ENCODE data around the gene PRR23E.

DNA sequence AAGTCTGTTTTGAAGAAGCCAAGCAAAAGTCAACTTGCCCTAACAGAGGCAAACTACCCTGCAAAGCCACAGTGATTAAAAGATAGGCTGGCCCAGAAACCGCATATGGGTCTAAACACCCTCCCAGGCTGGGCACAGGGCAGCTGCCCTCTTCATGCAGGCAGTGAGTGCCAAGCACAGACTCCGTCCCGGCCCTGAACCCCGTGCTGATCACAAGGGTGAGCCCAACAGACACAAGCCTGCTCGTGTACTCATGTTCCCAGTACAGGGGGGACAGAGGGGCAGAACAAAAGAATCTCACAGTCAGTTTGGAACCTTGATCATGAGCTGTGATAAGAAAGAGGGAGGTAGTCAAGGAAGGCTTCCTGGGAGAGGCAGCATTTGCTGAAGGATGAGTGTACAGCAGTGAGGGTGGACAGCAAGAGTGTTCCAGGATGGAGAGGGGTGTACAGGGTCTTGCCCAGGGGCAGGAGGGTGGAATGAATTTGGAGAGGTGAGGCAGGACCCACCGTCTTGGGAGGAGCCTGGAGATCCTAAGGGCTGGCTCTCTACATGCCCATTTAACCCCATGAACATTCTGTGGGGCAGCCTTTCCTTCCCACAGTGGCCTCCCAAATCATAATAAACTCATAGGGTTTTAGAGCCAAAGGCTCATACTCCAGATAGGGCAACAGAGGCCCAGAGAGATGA lies 43.2 kb upstream of the PRR23E start:
- TF ChIP-seq, protein P1, sequence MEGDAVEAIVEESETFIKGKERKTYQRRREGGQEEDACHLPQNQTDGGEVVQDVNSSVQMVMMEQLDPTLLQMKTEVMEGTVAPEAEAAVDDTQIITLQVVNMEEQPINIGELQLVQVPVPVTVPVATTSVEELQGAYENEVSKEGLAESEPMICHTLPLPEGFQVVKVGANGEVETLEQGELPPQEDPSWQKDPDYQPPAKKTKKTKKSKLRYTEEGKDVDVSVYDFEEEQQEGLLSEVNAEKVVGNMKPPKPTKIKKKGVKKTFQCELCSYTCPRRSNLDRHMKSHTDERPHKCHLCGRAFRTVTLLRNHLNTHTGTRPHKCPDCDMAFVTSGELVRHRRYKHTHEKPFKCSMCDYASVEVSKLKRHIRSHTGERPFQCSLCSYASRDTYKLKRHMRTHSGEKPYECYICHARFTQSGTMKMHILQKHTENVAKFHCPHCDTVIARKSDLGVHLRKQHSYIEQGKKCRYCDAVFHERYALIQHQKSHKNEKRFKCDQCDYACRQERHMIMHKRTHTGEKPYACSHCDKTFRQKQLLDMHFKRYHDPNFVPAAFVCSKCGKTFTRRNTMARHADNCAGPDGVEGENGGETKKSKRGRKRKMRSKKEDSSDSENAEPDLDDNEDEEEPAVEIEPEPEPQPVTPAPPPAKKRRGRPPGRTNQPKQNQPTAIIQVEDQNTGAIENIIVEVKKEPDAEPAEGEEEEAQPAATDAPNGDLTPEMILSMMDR (conservative IDR thresholded peaks at IDR 0.05; ENCODE audit: low read length) = no peak
- TF ChIP-seq EZH2phosphoT487 (IDR thresholded peaks at IDR 0.05; ENCODE audit: borderline replicate concordance, low read depth, low read length) = no peak
